K562 (cell line): ENCODE data around the gene UBXN11. TPM values are rescaled to one million over a fixed set of nuclear protein-coding genes. Genes with fewer than 3 reads are reported as not detected.
A peak's percentile ranks its signal among the peaks of the same experiment; 100 is the strongest.

ENCODE experiments used
- CCNT2 ChIP-seq: IDR thresholded peaks from 2 replicates; pipeline ENCODE4 v1.6.1; 2011; ENCODE audit warnings: borderline replicate concordance, low read depth, mild to moderate bottlenecking, moderate library complexity, mixed read lengths, low read length; ENCODE audit not compliant: insufficient read length; ENCODE audit errors: extremely low read depth
- CUX1 ChIP-seq: fragments of 200-800 bp; sonication (Bioruptor generic); IDR thresholded peaks from 2 replicates; pipeline ENCODE4 v1.6.1; 2016; ENCODE audit warnings: missing genetic modification characterization, missing compliant biosample characterization
- NFE2L1 ChIP-seq: fragments of 450-650 bp; IDR thresholded peaks from 2 replicates; pipeline ENCODE4 v1.6.1; 2016; ENCODE audit warnings: missing genetic modification characterization, low read depth, mild to moderate bottlenecking, missing compliant biosample characterization, moderate library complexity, borderline replicate concordance
- PHTF2 ChIP-seq: fragments of 250-450 bp; sonication (Bioruptor Pico); IDR thresholded peaks from 2 replicates; pipeline ENCODE4 v1.5.0; 2021; ENCODE audit warnings: mild to moderate bottlenecking
- POLR2H ChIP-seq: IDR thresholded peaks from 2 replicates; pipeline ENCODE4 v1.6.1; 2016; ENCODE audit warnings: missing genetic modification characterization, low read depth, mild to moderate bottlenecking, control low read depth, missing compliant biosample characterization, moderate library complexity
- PRPF4 ChIP-seq: fragments of 200-400 bp; formaldehyde crosslinking; IDR thresholded peaks from one replicate; pipeline ENCODE4 v1.6.1; 2017; ENCODE audit warnings: low read length, low read depth, mild to moderate bottlenecking; ENCODE audit not compliant: insufficient read depth, poor library complexity, severe bottlenecking
- SOX6 ChIP-seq: fragments of 450-650 bp; IDR thresholded peaks from 2 replicates; pipeline ENCODE4 v1.6.1; 2014; ENCODE audit warnings: mild to moderate bottlenecking
- SRSF7 ChIP-seq: fragments of 200-400 bp; formaldehyde crosslinking; optimal IDR thresholded peaks from 2 replicates; pipeline ENCODE3; 2017; ENCODE audit warnings: mild to moderate bottlenecking, low read depth, low read length
- WHSC1 ChIP-seq: IDR thresholded peaks from one replicate; pipeline ENCODE4 v1.6.1; 2012; ENCODE audit warnings: low read length, control low read depth, inconsistent platforms
- ZBTB1 ChIP-seq: sonication (generic); formaldehyde crosslinking; IDR thresholded peaks from 2 replicates; pipeline ENCODE4 v1.8.1; 2023; ENCODE audit warnings: missing genetic modification reagents, low read depth, mild to moderate bottlenecking, borderline replicate concordance
- ZNF23 ChIP-seq: fragments of 250-450 bp; sonication (Bioruptor Pico); IDR thresholded peaks from 2 replicates; pipeline ENCODE4 v1.4.0; 2020; ENCODE audit warnings: mild to moderate bottlenecking
- ZNF232 ChIP-seq: sonication (generic); formaldehyde crosslinking; IDR thresholded peaks from 2 replicates; pipeline ENCODE4 v1.8.0; 2022; ENCODE audit warnings: mild to moderate bottlenecking, missing genetic modification reagents
- ZNF311 ChIP-seq: fragments of 250-450 bp; sonication (Bioruptor Pico); IDR thresholded peaks from 2 replicates; pipeline ENCODE4 v1.4.0; 2020; ENCODE audit warnings: mild to moderate bottlenecking, moderate library complexity
- polyA plus RNA-seq, 8 experiments: library from polyadenylated mRNA; depleted of rRNA in 4 of 8; stranded (reverse) in 5 of 8; unstranded in 3 of 8; fragments of >200 nt; fragmentation: Nextera tagmentation in 2 of 8; fragmentation: Illumina TruSeq in 1 of 8; extraction: Ambion mirVana in 2 of 8; extraction: Trizol in 1 of 8; gene quantifications; 2 replicates each; pipeline versions ENCODE4 v1.2.1 to v1.2.3, GENCODE V29; 2011 to 2014; ENCODE audit warnings: inconsistent platforms in 1 of 8, missing spikeins in 1 of 8
- total RNA-seq, 7 experiments: library from RNA; depleted of rRNA in 6 of 7; stranded (reverse); fragments of >200 nt in 6 of 7; fragmentation: Illumina TruSeq in 2 of 7; extraction: Trizol in 2 of 7; gene quantifications; 2 replicates each; pipeline versions ENCODE4 v1.2.1 to v1.2.3, GENCODE V29; 2011 to 2021; ENCODE audit warnings: low replicate concordance in 1 of 7
- TF ChIP-seq, protein P1 (sequence below): fragments of 250-450 bp; sonication (Bioruptor Pico); IDR thresholded peaks from 2 replicates; pipeline ENCODE4 v1.4.0; 2020; ENCODE audit warnings: mild to moderate bottlenecking, moderate library complexity
- TF ChIP-seq, protein P2 (sequence below), 2 experiments: IDR thresholded peaks; 2 replicates each; pipeline ENCODE4 v1.6.1; 2011; ENCODE audit warnings: borderline replicate concordance in 1 of 2, control low read depth in 1 of 2, low read depth in 1 of 2, low read length in 1 of 2, mild to moderate bottlenecking in 1 of 2, mixed read lengths in 1 of 2, moderate library complexity in 1 of 2; ENCODE audit not compliant: insufficient read depth in 1 of 2, insufficient read length in 1 of 2, poor library complexity in 1 of 2, severe bottlenecking in 1 of 2; ENCODE audit errors: extremely low read depth in 1 of 2

UBXN11 gene
- total and polyA plus RNA-seq, 9 of the 15 experiments (the other 6 are each of a cell fraction or from before 2014, with no cell fraction given), result 0.48 to 34.3 (median 11.3) TPM

DNA sequence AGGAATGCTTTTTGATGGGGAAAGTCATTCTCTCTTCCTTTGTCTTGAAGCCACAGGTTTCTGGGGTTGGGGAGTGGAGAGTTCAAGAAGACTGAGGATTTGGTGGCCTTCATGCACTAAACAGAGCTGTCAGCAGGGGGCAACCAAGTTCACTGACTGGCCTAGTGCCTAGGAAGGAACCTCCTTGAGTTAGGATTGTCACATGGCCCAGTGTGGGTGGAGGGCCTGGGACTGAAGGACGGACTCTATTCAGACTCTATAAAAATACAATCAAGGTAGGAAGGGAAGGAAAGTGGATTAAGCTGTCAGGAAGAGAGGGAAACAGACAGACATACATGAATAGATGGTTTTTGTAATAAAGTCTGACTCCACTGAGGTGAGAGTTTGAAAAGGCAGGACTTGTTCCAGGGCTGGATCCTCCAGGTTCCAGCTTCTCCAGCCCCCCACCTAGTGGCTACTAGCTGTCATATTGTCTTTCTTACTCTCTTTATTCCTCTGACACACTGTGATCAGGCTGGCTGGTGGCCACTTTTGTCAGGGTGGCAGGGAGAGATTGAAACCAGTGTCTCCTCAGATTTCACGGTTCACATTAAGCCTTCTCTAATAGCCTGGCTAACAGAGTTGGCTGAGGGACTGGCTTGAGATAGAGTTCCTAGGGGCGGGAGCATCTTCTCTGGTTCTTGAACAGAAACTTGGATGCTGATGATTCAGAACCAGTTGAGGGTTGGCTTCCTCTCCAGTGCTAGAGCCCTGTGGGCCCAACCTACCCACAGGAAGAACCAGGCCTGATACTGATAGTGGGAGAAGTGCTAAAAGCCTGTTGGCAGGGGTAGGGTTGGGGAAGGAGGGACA lies 30.6 kb downstream of the UBXN11 start (continued):
- TF ChIP-seq, protein P1, sequence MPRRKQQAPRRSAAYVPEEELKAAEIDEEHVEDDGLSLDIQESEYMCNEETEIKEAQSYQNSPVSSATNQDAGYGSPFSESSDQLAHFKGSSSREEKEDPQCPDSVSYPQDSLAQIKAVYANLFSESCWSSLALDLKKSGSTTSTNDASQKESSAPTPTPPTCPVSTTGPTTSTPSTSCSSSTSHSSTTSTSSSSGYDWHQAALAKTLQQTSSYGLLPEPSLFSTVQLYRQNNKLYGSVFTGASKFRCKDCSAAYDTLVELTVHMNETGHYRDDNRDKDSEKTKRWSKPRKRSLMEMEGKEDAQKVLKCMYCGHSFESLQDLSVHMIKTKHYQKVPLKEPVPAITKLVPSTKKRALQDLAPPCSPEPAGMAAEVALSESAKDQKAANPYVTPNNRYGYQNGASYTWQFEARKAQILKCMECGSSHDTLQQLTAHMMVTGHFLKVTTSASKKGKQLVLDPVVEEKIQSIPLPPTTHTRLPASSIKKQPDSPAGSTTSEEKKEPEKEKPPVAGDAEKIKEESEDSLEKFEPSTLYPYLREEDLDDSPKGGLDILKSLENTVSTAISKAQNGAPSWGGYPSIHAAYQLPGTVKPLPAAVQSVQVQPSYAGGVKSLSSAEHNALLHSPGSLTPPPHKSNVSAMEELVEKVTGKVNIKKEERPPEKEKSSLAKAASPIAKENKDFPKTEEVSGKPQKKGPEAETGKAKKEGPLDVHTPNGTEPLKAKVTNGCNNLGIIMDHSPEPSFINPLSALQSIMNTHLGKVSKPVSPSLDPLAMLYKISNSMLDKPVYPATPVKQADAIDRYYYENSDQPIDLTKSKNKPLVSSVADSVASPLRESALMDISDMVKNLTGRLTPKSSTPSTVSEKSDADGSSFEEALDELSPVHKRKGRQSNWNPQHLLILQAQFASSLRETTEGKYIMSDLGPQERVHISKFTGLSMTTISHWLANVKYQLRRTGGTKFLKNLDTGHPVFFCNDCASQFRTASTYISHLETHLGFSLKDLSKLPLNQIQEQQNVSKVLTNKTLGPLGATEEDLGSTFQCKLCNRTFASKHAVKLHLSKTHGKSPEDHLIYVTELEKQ (CRISPR knock-in tag), result no peak
- TF ChIP-seq, protein P2, sequence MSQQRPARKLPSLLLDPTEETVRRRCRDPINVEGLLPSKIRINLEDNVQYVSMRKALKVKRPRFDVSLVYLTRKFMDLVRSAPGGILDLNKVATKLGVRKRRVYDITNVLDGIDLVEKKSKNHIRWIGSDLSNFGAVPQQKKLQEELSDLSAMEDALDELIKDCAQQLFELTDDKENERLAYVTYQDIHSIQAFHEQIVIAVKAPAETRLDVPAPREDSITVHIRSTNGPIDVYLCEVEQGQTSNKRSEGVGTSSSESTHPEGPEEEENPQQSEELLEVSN (IDR thresholded peaks at IDR 0.05; ENCODE audit: borderline replicate concordance in 1 of 2, extremely low read depth in 1 of 2, insufficient read depth in 1 of 2, insufficient read length in 1 of 2, low read depth in 1 of 2, low read length in 1 of 2, poor library complexity in 1 of 2, severe bottlenecking in 1 of 2), result peak in 1 of 2 experiments; percentile 45
- TF ChIP-seq NFE2L1 (tag) (no peak), PRPF4 (no peak), WHSC1 (no peak), CUX1 (no peak), ZNF232 (CRISPR knock-in tag) (no peak), POLR2H (tag) (peak; percentile 53), PHTF2 (CRISPR knock-in tag) (no peak), CCNT2 (no peak), SRSF7 (no peak), ZNF23 (CRISPR knock-in tag) (no peak), ZNF311 (CRISPR knock-in tag) (no peak), SOX6 (peak; percentile 52), ZBTB1 (0 out of 2 replicates have a peak, but pooled peaks have one; percentile 22)
